Dermis microvascular lymphatic vessel endothelial cell (primary cell): ENCODE results near the gene MACC1. TPM values are rescaled to one million over a fixed set of nuclear protein-coding genes. Genes with fewer than 3 reads are reported as not detected.
"Not testable (repeated sequence)": the region's sequence is repeated elsewhere in the genome, so short reads cannot be mapped to it uniquely, and the experiment has no call there.

Source experiments
- DNase-seq, 2 donors: peaks; one replicate each; pipeline versions ENCODE4 v3.0.0 to v3.0.0-alpha.2; 2010; ENCODE audit warnings: low read depth in 2 of 2
- total RNA-seq: library from RNA; depleted of rRNA; stranded (reverse); fragments of >200 nt; gene quantifications from 2 replicates; pipeline ENCODE4 v1.2.1, GENCODE V29; 2014

The MACC1 gene
- total RNA-seq, 1 donor from 2014 or later: not detected

GRCh38 chr7:20207811-20208210 is 9.4 kb downstream of the MACC1 start:
- not testable (repeated sequence) for DNase-seq

- DNase-seq: no peak
These were observed 10.9 kb downstream of the MACC1 start for GRCh38 chr7:20206104-20206896.

- DNase-seq: no peak
These were observed 13.9 kb downstream of the MACC1 start for GRCh38 chr7:20203316-20203715.

GRCh38 chr7:20201380-20201779 is 15.8 kb downstream of the MACC1 start:
- no peak for DNase-seq

DNA sequence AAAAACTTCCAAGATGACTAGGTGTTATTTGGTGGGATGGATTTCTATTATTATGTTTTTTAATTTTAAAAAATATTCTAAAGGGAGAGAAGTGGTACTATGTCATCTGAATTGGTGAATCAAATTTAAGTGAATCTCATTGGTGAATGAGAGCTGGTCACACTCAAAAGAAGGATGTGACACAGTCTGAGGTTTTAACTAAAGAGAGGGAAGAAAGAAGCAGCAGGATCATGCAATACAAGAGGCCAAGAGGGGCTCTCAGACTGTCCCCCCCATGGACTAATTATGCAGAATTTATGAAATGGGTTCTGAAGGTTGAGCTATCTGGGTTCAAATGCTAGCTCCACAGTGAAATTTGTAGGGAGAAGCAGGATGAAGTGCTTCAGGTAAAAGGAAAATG is 16.2 kb downstream of the MACC1 start:
- no peak for DNase-seq

- peak in 1 of 2 donors; percentile 17 for DNase-seq
These were observed 16.8 kb downstream of the MACC1 start for GRCh38 chr7:20200361-20200760.

DNA sequence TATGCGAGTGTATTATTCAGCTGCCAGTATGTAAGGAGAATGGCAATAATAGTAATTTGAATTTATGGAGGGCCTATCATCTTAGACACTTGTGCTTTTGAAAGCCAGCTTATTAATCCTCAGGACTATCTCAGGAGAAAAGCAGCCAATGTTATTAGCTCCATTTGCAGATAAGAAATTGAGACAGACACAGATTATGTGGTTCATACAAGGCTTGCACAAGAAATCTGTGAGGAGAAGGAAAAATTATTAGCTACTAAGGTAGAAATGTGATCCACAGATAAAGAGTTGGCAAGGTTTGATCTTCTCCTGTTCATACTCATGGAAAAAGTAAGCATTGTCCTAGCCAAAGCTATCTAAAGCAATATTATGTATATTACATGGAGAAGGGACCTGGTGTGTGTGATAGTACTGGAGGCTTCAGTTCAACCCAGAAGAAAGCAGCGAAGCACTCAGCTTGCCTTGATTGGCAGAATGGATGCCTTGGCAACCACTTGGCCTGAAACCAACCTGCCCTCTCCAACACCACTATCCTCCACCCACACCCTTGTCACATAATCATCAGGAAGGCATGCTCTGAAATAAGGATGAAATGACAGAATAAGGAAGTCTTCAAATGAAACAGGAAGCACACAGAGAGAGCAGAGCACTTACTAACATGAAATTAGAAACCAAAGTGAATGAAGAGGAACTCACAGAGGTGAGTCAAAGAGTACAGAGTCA is 18.0 kb downstream of the MACC1 start:
- peak in 1 of 2 donors; percentile 54 for DNase-seq

DNA sequence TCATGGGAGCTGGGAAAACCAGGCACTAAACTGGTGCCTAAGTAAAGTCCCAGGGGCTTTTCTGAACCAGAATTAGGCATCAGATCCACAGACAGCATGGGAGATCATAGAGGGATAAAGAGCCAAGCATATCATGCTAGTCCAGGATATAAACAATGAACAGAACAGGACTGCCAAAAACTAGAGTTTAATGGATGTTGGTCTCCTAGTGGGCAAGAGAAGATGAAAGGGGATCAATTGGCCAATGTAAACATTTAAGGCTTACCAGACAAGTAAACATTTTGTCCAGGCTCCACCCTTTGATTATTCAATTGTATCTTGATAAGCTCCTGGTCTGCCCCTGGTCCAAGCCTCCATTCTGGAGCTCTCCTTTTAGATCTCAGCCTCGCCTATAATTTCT is 18.9 kb downstream of the MACC1 start:
- DNase-seq: no peak

GRCh38 chr7:20197837-20198236 is 19.3 kb downstream of the MACC1 start:
- no peak for DNase-seq

- DNase-seq: no peak
These were observed 19.9 kb downstream of the MACC1 start for GRCh38 chr7:20197125-20197748.

- no peak for DNase-seq
These were observed 22.7 kb downstream of the MACC1 start for GRCh38 chr7:20194343-20194995.

GRCh38 chr7:20193873-20194272 is 23.3 kb downstream of the MACC1 start:
- DNase-seq: no peak

DNA sequence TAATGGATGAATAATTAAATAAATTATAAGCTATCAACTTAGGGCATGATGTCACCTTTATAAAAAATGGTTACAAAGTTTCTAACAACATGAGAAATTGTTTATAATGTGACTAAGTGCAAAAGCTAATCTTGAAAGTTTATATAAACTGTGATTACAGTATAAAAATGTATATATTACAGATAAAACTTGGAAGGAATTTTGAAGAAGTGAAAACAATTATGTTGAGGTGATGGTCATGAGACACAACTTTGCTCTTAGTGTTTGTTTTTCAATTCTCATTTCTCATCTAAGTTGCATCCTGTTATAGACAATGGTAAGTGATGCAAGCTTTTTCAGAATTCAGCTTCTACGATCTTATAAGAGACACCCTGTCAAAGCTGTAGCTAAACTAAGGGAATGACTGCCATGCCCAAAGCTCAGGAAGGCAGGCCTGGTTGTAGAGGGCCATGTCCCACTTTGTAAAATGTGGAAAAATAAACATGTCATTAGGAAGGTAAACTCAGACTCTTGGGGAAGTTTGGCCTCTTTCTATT is 23.9 kb downstream of the MACC1 start:
- DNase-seq: peak in 1 of 2 donors; percentile 16

DNA sequence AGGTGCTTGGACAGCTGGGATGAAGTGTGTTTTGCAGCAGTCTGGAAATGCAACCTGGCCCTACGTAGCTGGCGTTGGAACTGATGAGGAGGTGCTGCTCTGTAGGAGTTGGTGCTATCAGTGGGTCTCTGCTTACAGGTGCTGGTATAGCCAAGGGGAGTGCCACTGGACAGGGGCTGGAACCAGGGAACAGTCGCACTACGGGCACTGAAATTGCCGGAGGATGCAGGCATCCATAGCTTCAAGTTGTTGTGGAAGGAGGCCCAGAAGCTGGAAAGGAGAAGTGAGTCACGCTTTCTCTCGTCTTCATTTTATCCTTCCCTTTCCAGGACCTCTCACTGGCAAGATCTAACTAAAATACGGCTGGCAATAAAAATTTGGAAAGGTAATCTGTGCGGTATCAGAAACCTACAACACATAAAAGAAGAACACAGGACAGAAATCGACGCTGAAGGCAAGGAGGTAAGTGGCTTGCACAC is 25.8 kb downstream of the MACC1 start:
- no peak for DNase-seq

- DNase-seq: no peak
These were observed 26.4 kb downstream of the MACC1 start for GRCh38 chr7:20190560-20191390.

GRCh38 chr7:20189852-20190251 is 27.3 kb downstream of the MACC1 start:
- no peak for DNase-seq

GRCh38 chr7:20188567-20188966 is 28.6 kb downstream of the MACC1 start:
- no peak for DNase-seq

DNA sequence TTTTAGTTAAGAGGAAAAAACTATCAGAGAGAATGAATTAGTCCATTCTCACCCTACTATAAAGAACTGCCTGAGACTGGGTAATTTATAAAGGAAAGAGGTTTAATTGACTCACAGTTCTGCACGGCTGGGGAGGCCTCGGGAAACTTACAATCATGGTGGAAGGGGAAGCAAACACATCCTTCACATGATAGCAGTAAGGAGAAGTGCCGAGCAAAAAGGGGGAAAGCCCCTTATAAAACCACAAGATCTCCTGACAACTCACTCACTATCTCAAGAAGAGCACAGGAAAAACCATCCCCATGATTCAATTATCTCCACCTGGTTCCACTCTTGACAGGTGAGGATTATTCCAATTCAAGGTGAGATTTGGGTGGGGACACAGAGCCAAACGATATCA is 29.3 kb downstream of the MACC1 start:
- not testable (repeated sequence) for DNase-seq

- no peak for DNase-seq
These were observed 31.2 kb downstream of the MACC1 start for GRCh38 chr7:20185988-20186387.

GRCh38 chr7:20183086-20183485 is 34.1 kb downstream of the MACC1 start:
- no peak for DNase-seq
